ENCODE measurements around the gene RASSF5. TPM values are rescaled to one million over a fixed set of nuclear protein-coding genes. Genes with fewer than 3 reads are reported as not detected.

Gene RASSF5
- total and polyA plus RNA-seq, 3 donors from 2014 or later, result 4.3 to 8.4 (median 5.9) TPM

DNA sequence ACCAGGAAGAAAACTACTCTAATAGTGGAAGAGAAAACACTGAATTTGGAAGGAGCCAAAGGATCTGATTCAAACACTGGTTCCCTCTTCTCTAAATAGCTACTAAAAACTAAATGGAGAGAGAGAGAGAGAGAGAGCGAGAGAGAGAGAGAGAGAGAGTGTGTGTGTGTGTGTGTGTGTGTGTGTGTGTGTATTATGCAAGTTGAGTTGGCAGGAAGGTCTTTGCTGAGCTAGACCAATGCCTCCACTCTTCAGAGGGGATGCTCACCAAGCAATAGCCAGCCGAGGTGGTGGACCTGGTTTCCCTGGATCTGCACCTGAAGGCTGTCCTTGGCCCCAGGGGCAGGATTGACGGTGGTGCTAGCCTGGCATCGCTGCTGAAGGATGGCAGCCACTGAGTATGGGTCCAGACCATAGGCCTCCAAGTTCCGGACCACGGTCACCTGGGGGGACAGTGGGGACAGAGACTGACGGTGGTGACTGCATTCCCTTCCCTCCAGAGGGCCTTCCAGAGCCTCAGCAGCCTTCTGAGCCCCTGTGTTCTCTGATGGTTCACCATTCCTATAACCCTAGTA is 86.1 kb downstream of the RASSF5 start:
- no peak overlapping the region for H3K27ac ChIP-seq
- intact Hi-C loops (cut with DNase I; ENCODE audit: low total_unique reads), result no loop called here
- H3K4me1 ChIP-seq, result no peaks in the 10 kb centered on the region
- no peaks in the 10 kb centered on the region for H3K27me3 ChIP-seq
- 94 to 96% methylated on average over 6 to 7 of the region's 7 CpGs for WGBS, 2 donors
- H3K4me3 ChIP-seq, result no peak overlapping the region
- H3K9me3 ChIP-seq, result no peaks in the 10 kb centered on the region
- no peaks in the 10 kb centered on the region for H3K36me3 ChIP-seq (ENCODE audit: low read depth, missing control alignments)
- DNase-seq, result no peak
- TF ChIP-seq, protein P1, sequence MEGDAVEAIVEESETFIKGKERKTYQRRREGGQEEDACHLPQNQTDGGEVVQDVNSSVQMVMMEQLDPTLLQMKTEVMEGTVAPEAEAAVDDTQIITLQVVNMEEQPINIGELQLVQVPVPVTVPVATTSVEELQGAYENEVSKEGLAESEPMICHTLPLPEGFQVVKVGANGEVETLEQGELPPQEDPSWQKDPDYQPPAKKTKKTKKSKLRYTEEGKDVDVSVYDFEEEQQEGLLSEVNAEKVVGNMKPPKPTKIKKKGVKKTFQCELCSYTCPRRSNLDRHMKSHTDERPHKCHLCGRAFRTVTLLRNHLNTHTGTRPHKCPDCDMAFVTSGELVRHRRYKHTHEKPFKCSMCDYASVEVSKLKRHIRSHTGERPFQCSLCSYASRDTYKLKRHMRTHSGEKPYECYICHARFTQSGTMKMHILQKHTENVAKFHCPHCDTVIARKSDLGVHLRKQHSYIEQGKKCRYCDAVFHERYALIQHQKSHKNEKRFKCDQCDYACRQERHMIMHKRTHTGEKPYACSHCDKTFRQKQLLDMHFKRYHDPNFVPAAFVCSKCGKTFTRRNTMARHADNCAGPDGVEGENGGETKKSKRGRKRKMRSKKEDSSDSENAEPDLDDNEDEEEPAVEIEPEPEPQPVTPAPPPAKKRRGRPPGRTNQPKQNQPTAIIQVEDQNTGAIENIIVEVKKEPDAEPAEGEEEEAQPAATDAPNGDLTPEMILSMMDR (IDR thresholded peaks at IDR 0.05), result no peak
- TF ChIP-seq POLR2A (IDR thresholded peaks at IDR 0.05), result no peak

DNA sequence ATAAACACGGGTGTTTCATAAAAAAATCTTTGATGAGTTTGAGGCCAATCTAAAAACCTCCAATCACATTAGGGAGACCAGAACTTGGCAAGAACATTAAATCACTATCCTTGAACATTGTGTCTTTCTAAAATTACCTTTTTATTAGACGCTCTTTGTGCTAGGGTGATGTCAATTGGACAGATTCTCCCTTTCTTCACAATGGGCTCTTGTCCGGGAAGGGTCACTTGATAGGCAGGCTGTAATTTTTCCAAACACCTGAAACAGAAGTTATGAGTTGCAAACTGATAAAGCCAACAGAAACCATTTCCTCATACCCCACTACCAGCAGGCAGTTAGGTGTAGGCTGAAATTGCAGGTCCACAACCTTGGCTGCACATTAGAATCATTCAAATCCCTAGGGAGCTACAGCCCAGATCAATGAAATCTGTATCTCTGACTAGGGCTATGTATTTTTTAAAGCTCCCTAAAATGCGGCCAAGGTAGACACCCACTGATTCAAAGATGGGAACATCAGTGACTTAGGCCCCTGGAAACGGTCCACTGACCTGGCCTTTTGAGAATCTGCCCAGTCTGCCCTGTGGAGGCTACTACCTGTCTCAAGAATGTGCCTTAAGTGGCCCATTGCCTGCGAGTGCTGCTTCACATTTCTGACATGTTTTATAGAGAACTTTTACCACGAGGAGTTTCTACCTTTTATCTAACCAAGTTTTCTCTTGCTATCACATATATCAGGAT is 88.4 kb downstream of the RASSF5 start:
- no peaks in the 10 kb centered on the region for H3K36me3 ChIP-seq (ENCODE audit: low read depth, missing control alignments)

DNA sequence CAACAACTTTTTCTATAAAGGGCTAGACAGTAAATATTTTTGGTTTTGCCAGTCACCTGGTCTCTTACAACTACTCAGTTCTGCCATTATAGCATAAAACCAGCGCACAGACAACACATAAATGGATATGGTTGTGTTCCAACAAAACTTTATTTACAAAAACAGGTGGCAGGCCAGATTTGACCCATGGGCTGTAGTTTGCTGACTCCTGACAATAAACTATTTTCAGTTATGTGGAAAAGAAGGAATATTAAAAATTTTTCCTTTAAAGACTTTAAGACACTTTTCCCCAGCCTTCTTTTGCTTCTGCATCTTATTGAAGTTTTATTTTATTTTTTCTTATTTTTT is 89.0 kb downstream of the RASSF5 start:
- TF ChIP-seq, protein P1 (IDR thresholded peaks at IDR 0.05), result no peak
- no peak for TF ChIP-seq POLR2A (IDR thresholded peaks at IDR 0.05)
- Histone ChIP-seq H3K4me3 (no peak overlapping the region), H3K36me3 (ENCODE audit: low read depth, missing control alignments) (no peaks in the 10 kb centered on the region), H3K9me3 (no peaks in the 10 kb centered on the region), H3K27me3 (no peaks in the 10 kb centered on the region), H3K27ac (no peak overlapping the region), H3K4me1 (no peaks in the 10 kb centered on the region)
- WGBS, 2 donors, result 100% methylated on average over 1 of the region's 1 CpG
- no peak for DNase-seq
- intact Hi-C loops (cut with DNase I; ENCODE audit: low total_unique reads), result no loop called here

More for the DNA sequence above, 88.4 kb downstream of the RASSF5 start:
- H3K4me3 ChIP-seq, result no peak overlapping the region
- H3K27me3 ChIP-seq, result no peaks in the 10 kb centered on the region
- peak overlapping the region; percentile 1 to 16 for H3K27ac ChIP-seq
- intact Hi-C loops (cut with DNase I; ENCODE audit: low total_unique reads), result no loop called here
- no peak for DNase-seq
- no peak for TF ChIP-seq POLR2A (IDR thresholded peaks at IDR 0.05)
- TF ChIP-seq, protein P1 (IDR thresholded peaks at IDR 0.05), result no peak
- H3K4me1 ChIP-seq, result no peaks in the 10 kb centered on the region
- no peaks in the 10 kb centered on the region for H3K9me3 ChIP-seq
- WGBS, 2 donors, result 64% methylated on average over 7 of the region's 7 CpGs

DNA sequence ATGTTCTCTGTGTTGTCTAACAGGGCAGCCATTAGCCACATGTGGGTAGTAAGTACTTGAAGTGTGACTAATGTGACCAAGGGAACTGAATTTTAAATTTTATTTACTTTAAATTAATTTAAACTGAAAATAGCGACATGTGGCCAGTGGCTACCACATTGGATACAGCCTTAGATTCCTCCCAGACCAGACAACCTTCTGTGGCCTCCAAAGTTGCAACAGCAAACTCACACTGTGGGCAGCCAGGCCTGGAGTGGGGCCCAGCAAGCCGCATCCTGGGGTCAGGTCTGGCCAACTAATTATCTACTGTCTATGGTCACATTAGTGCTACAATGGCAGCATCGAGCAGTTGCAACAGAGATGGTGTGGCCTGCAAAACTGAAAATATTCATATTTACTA is 93.2 kb downstream of the RASSF5 start:
- intact Hi-C loops (cut with DNase I; ENCODE audit: low total_unique reads), result no loop called here
- H3K4me3 ChIP-seq, result no peak overlapping the region
- no peaks in the 10 kb centered on the region for H3K4me1 ChIP-seq
- TF ChIP-seq POLR2A (IDR thresholded peaks at IDR 0.05), result no peak
- TF ChIP-seq, protein P1 (IDR thresholded peaks at IDR 0.05), result no peak
- no peak for DNase-seq
- no peak overlapping the region for H3K27ac ChIP-seq
- 70 to 71% methylated on average over 3 of the region's 3 CpGs for WGBS, 2 donors
- no peaks in the 10 kb centered on the region for H3K36me3 ChIP-seq (ENCODE audit: low read depth, missing control alignments)
- no peaks in the 10 kb centered on the region for H3K27me3 ChIP-seq
- no peaks in the 10 kb centered on the region for H3K9me3 ChIP-seq

DNA sequence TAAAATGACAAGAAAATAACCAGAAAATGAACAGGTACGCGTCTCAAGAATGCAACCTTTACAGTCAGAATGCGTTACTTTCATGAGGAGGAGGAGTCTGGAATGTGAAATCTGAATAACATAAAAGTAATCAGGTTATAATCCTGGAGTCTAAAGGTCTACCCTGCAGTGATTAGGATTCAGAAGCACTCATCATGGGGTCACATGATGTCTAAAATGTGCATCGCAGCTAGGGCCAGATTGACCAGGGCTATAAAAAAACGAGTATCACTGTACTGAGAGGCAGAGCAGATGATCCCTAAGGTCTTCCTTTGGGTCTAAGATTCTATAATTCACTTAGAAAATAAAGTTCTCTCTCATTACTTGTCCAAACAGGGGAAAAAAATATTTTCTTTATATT is 97.5 kb downstream of the RASSF5 start:
- intact Hi-C loops (cut with DNase I; ENCODE audit: low total_unique reads), result no loop called here
- DNase-seq, result no peak
- Histone ChIP-seq H3K27me3 (no peaks in the 10 kb centered on the region), H3K9me3 (no peaks in the 10 kb centered on the region), H3K4me3 (no peak overlapping the region), H3K36me3 (ENCODE audit: low read depth, missing control alignments) (no peaks in the 10 kb centered on the region), H3K4me1 (no peaks in the 10 kb centered on the region), H3K27ac (no peak overlapping the region)
- 73 to 90% methylated on average over 5 of the region's 5 CpGs for WGBS, 2 donors
- TF ChIP-seq, protein P1 (IDR thresholded peaks at IDR 0.05), result no peak
- no peak for TF ChIP-seq POLR2A (IDR thresholded peaks at IDR 0.05)
